ENCODE results near the gene SNAP47.

Gene SNAP47

DNA sequence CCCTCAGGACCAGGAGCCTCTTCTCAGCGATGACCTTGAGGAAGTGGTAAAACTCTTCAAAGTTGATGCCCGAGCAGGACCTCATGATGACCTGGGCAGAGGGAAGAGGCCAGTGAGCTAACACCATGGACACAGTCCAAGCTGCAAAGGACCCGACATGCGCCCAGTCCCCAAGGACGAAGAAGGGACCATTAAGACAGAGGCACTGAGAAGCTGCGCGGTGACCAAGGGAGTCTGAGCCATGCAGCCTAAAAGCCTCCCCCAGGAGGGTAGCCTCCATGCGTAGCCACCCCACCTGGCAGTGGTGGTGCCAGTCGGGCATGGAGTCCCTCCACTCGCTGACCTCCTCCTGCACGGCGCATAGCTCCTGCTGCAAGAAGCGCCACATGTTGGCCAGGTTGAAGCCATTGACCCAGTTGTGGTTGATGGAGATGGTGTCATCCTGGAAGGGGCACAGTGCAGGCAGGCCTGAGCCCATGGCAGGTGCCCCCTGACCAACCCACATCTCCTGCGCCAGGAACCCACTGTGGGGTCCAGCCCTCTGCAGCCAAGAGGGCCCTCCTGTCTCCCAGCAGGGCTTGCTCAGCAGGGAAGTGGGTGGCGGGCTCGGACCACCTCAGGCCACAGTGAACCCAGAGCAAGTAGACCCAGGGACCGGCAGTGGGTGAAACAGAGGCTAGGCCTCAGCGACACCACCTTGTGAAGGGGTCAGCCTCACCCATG, 2.5 kb upstream of the SNAP47 start:
- no peak for DNase-seq

- DNase-seq: no peak
These were observed 1.9 kb upstream of the SNAP47 start for GRCh38 chr1:227733309-227733705.

DNA sequence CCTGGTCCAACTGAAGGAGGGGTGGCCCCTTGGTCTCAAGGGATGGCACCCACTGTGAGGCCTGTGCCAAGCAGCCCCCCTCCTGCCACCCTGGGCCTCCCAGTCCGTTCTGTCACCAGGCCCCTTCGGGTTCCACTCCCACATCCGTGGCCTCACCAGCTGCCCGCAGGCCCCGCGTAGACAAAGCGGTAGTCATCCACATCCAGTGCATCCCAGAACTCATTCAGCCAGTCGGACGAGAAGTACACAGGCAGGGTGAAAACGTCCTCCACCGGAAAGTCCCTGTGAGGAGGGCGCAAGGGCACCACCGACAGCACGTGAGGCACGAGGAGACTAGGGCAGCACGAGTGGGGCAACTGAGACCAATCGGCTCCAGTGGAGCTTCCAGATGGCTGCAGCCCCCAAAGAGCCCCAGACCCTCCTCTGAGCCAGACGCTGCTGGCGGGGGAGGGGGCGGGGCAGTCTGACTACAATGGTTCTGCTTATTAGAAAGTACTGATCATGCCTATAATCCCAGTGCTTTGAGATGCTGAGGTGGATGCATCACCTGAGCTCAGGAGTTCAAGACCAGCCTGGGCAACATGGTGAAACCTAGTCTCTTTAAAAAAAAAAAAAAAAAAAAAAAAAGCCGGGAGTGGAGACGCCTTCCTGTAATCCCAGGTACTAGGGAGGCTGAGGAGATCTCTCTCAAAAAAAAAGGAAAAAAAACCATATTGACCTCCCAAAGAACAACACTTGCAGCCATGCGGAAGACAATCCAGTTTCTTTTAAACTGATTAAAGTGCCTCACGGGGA, 1.3 kb upstream of the SNAP47 start:
- no peak for DNase-seq

DNA sequence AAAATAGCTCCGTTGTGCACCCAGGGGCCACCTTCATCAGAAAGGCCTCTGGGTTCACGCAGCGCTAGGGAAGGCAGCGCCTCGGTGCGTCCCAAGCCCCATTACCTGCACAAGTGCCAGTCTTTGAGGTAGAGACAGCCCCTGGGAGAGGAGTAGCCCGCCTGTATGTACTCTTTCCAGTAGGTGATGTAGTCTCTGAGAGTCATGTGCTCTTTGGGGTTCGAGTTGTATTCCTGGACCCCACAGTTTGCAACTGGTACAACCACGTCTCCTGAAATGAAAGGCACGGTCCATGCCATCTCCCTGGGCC, 734 bp upstream of the SNAP47 start:
- no peak for DNase-seq

GRCh38 chr1:227735539-227736285, 477 bp downstream of the SNAP47 start:
- no peak for DNase-seq

DNA sequence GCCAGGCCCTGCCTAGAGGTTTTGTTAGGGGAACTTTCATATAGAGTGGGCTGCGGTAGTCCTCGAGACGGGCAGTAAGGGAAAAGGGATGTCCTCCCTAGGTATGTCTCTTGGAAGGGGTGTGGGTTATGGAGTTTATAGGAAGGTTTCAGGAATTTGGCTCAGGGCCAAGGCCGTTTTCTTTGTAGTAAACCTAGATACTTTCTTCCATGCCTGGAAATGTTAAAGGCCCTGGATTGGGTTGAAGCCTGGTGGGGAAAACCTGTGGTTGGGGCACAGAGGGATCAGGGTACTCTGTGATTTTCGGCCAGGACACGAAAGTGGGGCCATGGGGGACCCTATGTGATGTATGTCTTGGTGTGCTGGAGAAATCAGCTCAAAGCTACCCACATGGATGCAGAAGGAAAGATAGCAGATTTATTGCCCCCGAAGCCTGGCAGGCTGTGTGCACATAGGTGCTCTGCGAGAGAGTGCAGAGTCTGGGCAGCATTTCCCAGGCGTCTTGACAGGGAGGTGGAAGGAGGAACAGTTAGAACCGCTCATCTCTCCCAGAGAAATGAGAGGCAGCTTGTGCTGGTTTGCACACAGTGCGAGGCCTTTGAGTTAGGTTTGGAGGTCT, 1.7 kb downstream of the SNAP47 start:
- DNase-seq: no peak

- DNase-seq: no peak
These were observed 3.6 kb downstream of the SNAP47 start for GRCh38 chr1:227738820-227739219.

- DNase-seq: no peak
These were observed 4.4 kb downstream of the SNAP47 start for GRCh38 chr1:227739636-227740035.

DNA sequence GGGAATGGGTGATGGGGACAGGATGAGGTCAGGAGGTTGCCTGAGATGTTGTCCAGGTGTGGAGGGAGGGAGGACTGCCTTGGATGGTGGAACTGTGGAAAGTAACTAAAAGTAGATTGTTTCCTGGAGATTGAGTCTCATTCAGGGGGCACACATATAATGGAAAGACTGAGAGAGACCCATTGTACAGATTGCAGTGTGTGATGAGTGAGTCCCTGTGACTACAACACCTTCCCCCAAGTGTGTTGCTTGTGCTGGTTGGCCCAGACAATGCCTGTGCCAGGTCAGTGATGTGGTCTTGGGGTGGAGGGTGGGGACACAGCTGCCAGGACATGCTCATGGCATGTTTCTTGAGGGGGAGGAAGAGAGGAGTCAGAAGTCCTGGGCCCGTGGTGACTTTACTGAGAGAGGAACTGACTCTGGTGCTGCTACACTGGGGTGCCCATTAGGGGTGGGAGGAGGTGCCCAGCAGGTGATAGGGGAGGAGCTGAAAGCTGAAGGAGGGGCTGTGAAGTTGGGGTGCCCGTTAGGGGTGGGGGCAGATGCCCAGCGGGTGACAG, 5.2 kb downstream of the SNAP47 start:
- no peak for DNase-seq

DNA sequence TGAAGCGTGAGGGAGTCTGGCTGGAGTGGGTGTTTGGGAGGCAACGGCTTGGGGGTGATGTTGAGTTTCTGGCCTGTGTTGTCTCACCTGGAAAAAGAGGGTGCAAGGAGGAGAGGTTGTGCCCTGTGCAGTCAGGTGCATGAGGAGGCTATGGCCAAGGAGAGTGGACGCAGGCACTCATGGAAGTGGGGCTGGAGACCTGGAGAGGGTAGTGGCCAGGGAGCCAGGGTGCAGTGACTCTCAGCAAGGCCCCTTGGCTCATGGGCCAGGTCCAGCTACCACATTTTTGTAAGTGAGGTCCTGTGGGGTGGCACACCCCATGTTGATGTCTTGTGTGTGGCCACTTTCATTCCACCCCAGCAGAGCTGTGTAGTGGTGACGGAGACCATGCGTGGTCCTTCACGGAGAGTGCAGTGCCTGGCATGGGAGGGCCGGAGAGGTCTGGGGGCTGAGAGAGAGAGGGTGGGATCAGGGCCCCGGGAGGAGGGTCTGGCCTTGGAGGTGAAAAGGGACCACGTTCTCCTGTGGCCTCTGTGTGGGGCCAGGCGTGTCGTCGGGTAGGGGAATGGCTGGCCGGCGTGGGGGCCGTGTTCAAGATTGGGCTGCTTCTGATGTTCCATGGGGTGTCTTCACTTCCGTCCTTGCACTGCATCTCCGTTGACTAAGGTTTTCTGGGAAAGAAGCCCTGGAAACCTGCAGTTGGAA, 6.1 kb downstream of the SNAP47 start:
- no peak for DNase-seq

- DNase-seq: no peak
These were observed 7.8 kb downstream of the SNAP47 start for GRCh38 chr1:227742738-227743715.

GRCh38 chr1:227744668-227745067, 9.4 kb downstream of the SNAP47 start:
- DNase-seq: no peak

- DNase-seq: no peak
These were observed 10.5 kb downstream of the SNAP47 start for GRCh38 chr1:227745568-227746265.

DNA sequence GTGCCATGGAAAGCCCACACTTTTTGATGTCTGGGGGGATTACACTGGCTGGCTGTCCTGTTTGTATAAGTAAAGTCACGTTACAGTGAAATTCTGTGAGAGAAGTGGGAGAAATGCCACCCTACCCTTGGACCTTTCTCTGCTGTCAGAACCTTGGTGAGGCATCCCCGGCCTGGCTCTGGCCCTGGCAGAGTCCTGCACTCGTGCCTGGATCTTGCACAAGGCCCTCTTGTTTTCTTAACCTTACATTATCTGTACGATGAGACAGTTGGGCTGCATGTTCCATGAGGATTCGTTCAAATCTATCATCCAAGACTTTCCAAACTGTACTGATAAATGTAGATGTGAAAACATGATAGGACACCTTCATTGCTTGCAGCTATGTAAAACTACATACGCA, 11.4 kb downstream of the SNAP47 start:
- no peak for DNase-seq

DNA sequence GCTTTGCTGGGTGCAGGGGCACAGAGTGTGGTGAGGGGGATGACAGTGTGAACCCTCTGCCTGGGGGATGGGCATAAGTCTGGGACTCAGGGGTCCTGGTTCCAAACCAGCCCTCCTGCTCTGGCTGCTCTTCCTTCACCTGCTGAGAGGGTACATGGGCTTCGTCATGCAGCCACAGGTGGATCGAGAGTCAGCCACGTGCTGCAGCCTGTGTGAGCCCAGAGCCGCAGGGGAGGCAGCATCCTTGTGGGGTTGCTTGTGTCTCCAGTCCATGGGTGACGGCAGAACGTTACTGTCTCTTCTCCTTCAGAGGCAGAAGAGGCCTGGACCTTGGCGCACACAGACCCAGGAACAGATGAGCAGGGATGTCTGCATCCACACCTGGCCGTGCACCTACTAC, 12.1 kb downstream of the SNAP47 start:
- no peak for DNase-seq

DNA sequence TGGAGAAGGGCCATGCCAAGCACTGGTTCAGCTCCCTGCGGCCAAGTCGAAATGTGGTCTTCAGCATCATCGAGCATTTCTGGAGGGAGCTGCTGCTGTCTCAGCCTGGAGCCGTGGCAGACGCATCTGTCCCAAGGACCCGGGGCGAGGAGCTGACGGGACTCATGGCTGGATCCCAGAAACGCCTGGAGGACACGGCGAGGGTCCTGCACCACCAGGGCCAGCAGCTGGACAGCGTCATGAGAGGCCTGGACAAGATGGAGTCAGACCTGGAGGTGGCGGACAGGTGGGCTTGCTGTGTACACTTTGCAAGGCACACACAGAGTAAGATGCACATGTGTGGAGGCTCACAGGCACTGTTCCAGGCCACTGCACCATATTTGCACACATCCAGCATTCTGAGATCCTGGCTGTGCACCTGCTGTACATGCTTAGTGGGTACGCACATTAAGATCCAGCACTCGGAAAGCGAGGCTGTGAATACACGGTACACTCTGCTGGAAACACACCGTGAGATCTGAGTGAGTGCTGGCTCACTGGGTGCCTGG, 12.8 kb downstream of the SNAP47 start:
- DNase-seq: no peak

- DNase-seq: no peak
These were observed 13.4 kb downstream of the SNAP47 start for GRCh38 chr1:227748496-227749182.

DNA sequence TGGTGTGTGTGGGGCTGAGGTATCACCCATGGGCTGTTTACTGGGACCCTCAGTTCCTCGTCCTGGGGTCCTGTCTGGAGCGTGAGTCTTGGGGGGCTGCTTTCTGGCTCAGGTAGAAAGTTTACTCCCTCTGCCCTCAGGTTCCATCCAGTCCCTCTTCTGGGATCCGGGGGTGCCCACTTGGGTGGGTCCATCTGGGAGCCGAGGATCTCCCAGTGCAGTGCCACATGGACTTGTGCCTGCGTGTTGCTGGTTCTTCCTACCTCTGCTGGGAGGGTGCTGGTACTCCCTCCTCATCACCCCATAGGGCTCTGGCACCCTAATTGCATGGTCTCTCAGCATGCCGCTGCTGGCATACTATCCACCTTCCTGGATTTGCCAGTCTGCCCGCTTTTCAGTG, 14.0 kb downstream of the SNAP47 start:
- no peak for DNase-seq

GRCh38 chr1:227749916-227750710, 14.9 kb downstream of the SNAP47 start:
- no peak for DNase-seq
